HL-60/S4 treated with retinoic acid at 250 ng/mL for 4 days and 3 days (cell line): ENCODE results near the gene MUC6.

Experiments
- in situ Hi-C: fragments of 300-500 bp; cut with MboI; formaldehyde crosslinking; loops from 2 replicates; pipeline ENCODE4 v1.7.0; 2022; ENCODE audit warnings: low sequenced_read_pairs

Gene MUC6

DNA sequence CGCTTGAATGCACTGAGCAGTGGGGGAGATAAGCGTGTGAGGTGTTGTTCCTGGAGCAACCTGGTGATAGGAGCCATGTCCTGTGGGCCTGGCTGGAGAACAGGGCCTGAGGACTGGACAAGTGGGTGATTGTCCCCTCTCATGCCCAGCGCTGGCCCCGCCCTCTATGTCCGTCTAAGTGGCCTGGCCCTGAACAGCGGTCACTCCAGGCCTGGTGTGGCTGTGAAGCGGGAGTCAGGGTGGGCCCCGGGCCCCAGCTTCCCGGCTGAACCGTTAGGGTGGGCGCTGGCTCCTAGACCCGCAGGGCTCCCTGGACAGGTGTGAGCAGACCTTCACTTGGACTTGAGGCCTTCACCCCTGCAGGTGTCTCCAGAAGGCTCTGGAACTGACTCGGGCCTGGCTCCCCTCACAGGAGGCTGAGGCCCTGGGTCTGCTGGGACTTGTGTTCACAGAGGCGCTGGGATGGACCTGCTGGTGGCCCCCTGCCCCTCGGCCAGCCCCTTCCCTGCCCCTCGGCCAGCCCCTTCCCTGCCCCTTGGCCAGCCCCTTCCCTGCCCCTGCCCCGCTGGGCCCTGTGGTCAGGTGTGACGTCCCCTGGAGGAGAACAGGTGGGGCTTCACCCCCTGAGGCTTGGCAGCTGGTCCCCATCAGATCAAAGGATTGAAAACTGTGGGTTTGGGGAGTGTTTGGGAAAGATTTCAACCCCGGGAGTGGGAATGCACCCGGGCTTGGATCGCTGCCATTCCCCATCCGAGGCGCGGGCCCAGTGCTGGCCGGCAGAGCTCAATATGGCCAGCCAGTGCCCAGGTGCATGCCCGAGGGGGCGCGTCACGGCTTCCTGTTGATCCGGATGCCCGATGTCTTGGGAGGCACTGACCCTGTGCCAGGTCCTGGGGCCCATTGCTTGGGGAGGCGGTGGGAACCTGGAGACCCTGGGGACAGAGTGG, 3.2 kb upstream of the MUC6 start:
- in situ Hi-C loops = loop anchor here (25.0 kb wide), 1 partner anchor 177 kb away; no protein-coding TSS in a partner anchor

GRCh38 chr11:1038921-1039320, 2.4 kb upstream of the MUC6 start:
- in situ Hi-C loops = loop anchor here (25.0 kb wide), 1 partner anchor 177 kb away; no protein-coding TSS in a partner anchor

DNA sequence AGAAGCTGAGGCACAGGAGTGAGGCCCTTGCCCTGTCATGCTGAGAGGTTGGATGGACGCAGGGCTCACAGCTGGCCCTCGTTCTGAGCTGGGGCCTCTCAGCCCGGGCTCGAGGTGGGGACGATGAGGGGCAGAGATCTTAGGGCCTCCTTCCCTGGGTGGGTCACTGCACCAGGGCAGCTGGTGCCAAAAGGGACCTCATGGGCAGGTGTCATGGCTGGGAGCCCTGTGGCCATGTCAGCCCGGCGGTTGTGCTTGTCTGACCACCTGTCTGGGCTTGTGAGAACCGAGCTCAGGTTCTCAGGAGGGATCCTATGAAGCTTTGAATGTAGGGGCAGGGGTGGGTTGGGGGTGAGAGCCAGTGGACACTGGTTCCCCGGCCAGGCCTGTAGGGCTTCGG, 1.8 kb upstream of the MUC6 start:
- in situ Hi-C loops = loop anchor here (25.0 kb wide), 1 partner anchor 176 kb away; no protein-coding TSS in a partner anchor

- in situ Hi-C loops = loop anchor here (25.0 kb wide), 1 partner anchor 175 kb away; no protein-coding TSS in a partner anchor
Measured at GRCh38 chr11:1037506-1038055, 1.1 kb upstream of the MUC6 start.

GRCh38 chr11:1036931-1037330, 413 bp upstream of the MUC6 start:
- in situ Hi-C loops = loop anchor here (25.0 kb wide), 1 partner anchor 175 kb away; no protein-coding TSS in a partner anchor

GRCh38 chr11:1035577-1036283, 788 bp downstream of the MUC6 start:
- in situ Hi-C loops = loop anchor here (25.0 kb wide), 1 partner anchor 173 kb away; no protein-coding TSS in a partner anchor

DNA sequence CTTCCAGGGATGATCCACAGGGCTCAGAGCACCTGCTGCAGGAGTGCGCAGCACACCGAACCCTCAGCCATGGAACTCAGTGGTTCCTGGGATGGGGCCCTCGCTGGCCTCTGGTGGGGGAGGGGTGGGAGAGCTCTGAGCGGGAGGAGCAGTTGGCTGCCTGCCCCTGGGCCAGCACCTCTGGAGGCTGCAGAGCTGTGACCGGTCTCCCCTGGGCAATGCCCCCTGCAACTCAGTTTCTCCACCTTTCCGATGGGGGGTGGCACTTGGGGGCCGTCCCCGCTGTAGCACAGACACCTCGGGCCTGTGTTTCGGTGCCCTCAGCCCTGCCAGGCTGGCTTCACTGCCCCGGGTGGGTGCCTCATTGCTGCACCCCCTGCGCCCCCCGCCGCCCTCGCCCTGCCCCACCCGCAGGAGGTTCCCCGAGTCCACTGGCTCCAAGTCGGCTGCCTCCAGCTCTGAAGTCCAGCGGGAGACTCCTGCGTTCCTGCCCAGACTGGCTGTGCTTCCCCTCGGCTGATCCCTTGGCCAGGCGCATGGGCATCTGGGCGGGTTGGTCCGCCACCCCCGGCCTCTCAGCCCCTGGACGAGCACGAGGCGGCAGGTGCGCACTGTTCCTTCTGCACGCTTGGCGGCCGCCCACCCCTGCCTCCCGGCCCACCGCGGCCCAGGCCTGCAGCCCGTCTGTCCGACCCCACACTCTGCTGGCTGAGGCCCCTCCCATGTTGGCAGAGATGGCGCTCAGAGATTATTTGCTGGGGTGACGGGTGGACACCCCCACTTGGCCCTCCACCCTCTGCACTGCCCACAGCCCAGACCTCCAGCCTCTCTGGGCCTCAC, 1.8 kb downstream of the MUC6 start:
- in situ Hi-C loops = loop anchor here (25.0 kb wide), 1 partner anchor 172 kb away; no protein-coding TSS in a partner anchor

DNA sequence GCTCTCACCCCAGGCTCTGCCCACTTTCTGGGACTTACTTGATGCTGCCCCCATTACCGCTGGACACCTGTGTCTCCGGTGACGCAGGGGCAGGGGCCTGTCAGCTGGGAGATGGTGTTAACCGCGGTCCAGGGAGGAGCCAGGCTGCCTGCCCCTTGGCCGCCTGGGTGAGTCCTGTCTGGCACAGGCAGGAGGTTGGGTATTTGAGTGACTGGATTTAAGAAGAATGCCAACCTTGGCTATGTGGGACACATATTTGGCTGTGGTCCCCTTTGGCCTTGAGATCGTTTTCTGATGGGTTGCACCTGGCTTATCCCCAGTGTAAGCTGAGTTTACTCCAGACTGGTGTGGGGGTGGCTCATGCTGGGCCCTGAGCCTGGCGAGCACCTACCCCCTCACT, 2.5 kb downstream of the MUC6 start:
- in situ Hi-C loops = loop anchor here (25.0 kb wide), 1 partner anchor 172 kb away; no protein-coding TSS in a partner anchor

- in situ Hi-C loops = loop anchor here (25.0 kb wide), 1 partner anchor 171 kb away; no protein-coding TSS in a partner anchor
Measured at GRCh38 chr11:1033016-1033798, 3.3 kb downstream of the MUC6 start.

DNA sequence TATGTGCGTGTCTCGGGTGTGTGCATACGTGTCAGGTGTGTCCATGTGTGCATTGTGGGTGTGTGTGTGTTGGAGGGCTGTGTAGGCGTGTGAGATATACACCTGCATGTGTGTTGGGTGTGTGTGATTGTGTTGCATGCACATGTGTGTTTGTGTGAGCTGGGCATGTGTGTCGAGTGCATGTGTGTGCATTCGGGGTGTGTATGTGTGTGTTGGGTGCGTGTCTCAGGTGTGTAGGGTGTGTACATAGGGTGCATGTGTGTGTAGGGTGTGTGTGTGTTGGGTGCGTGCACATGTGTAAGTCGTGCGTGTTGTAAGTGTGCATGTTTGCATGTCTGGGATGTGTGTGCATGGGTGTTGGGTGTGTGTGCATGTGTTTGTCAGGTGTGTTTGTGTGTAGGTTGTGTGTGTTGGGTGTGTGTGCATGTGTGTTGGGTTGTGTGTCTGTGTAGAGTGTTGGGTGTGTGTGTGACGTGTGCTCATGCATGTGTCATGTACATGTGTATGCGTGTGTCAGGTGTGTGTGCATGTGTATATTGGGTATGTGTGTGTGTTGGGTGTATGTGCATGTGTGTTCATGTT, 4.1 kb downstream of the MUC6 start:
- in situ Hi-C loops = loop anchor here (25.0 kb wide), 1 partner anchor 170 kb away; no protein-coding TSS in a partner anchor

DNA sequence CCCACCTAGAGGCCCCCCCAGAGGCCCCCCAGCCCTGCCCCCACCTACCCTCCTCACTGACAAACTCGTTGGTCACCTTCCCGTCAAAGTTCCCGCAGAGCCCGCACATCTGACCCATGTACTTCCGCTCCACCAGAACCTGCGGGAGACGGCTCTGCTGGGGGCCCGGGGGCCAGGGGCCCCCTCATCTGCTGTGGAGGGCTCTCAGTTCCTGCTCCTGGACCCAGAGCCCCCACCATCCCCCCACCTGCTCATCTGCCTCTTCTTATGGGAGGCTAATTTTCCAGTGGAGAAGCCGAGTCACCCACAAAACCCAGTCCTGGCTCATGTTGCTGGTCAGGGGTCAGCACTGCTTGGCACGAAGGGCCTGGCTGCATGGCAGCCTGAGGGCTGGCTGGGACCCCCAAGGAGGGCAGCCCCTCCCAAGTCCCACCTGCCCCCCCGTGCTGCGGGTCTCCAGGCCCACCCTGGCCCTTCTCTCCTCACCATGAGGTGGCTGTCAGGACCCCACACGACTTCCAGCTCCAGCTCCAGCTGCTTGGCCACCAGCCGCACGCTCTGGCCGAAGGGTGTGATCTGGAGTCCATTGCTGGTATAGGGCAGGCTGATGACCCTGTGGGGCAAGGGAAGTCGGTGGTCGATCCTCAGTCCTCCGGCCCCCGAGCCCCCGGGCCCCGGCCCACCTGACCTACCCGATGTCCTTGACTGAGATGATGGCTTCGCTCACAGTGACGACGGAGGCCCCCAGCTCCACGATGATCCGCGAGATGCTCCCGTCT, 5.2 kb downstream of the MUC6 start:
- in situ Hi-C loops = loop anchor here (25.0 kb wide), 1 partner anchor 169 kb away; no protein-coding TSS in a partner anchor

- in situ Hi-C loops = loop anchor here (25.0 kb wide), 1 partner anchor 168 kb away; no protein-coding TSS in a partner anchor
Measured at GRCh38 chr11:1030556-1030955, 6.0 kb downstream of the MUC6 start.

DNA sequence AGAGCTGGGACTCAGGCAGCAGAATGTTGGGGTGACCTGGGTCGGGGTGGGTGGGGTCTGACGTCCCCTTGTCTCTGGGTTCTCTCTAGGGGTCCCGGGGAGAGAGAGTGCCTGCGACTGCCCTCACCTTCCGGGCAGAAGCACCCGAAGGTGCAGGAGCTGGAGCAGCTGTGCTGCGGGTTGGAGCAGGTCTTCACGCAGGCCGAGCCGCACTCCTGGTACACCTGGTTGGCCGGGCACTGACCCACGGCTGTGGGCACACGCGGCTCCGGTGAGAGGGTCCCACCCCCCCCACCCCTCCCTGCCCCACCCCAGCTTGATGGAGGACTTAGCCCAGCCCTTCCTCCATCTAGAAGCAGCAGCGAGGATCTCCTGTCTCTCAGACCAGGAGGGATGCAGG, 6.4 kb downstream of the MUC6 start:
- in situ Hi-C loops = loop anchor here (25.0 kb wide), 1 partner anchor 168 kb away; no protein-coding TSS in a partner anchor

GRCh38 chr11:1029654-1030053, 6.9 kb downstream of the MUC6 start:
- in situ Hi-C loops = loop anchor here (25.0 kb wide), 1 partner anchor 167 kb away; no protein-coding TSS in a partner anchor

GRCh38 chr11:1029051-1029450, 7.5 kb downstream of the MUC6 start:
- in situ Hi-C loops = loop anchor here (25.0 kb wide), 1 partner anchor 167 kb away; no protein-coding TSS in a partner anchor

DNA sequence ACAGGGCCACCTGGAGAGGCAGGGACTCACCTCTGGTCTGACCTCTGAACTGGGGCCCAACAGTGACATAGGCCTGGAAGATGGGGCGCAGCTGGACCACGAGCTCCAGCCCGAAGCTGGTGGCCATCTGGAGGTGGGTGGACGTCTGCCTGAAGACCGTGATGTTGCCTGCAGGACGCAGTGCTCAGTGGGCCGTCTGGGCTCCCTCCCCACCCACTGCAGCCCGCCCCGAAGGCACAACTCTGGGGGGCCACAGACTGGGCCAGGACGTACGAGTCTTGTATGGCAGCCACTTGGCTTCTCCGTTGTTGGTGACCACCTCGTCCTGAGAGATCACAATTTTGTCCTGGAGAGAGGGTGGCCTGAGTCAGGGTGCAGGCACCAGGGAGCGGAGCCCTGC, 7.9 kb downstream of the MUC6 start:
- in situ Hi-C loops = loop anchor here (25.0 kb wide), 1 partner anchor 166 kb away; no protein-coding TSS in a partner anchor

DNA sequence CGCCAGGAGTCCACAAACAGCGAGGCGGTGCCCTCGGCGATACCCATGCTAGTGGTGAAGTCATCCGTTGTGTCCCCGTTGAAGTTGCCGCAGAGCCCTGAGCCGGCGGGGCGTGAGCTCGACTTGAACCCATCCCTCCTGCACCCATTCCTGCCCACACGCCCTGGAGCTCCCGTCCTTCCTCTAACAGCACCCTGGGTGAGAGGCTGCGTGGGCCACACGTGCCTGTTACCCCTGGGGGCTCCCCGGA, 8.3 kb downstream of the MUC6 start:
- in situ Hi-C loops = loop anchor here (25.0 kb wide), 1 partner anchor 166 kb away; no protein-coding TSS in a partner anchor
